GM19455 (cell line): ENCODE data around the gene ZBTB21.

Experiments
- ATAC-seq: cut with Tn5 transposase; IDR thresholded peaks from one replicate; pipeline ENCODE4 v1.9.1; 2021; ENCODE audit not compliant: unreplicated experiment

Gene ZBTB21

GRCh38 chr21:42021371-42022090 lies 11.4 kb upstream of the ZBTB21 start:
- no peak for ATAC-seq

DNA sequence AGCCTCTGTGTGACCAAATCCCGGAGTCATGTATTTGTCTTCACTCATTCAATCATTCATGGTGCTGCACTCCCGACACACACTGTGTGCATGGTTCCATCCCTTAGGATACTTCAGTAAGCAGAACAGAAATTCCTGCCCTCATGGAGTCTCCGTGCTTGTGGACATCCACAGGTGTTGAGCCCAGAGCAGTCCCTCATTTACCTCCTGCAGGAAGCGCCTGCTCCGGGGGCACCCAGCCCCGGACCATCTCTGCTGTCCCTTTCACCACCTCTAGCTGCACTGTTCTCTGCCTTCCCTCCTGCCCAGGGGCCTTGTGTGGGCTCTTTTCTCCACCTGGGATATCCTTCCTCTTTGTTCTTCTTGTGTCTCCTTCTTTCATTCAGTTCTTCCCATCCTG lies 9.5 kb upstream of the ZBTB21 start:
- ATAC-seq, result no peak

DNA sequence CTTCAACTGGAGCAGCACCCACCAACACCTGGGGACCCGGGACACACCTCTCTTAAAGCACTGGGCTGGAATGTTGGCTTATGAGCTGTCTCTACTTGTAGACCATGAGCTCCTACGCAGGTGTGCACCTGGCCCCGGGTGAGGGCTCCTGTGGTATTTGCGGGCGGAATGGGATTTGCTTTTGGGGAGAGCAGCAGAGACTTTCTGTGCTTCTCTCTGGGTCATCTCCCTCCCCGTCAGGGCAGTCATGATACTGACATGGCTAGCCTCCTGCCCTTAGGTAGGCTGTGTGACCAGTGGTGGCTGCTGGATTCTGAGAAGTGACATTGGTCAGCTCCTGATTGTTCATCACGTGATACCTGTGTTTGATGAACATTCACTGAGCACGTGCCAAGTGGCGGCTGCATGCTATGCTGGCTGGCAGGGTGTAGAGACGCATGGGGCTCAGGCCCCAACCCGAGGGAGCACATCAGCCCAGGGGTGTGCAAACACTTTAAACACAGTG lies 9.0 kb upstream of the ZBTB21 start:
- ATAC-seq, result no peak

GRCh38 chr21:42017022-42017421 lies 6.9 kb upstream of the ZBTB21 start:
- no peak for ATAC-seq

DNA sequence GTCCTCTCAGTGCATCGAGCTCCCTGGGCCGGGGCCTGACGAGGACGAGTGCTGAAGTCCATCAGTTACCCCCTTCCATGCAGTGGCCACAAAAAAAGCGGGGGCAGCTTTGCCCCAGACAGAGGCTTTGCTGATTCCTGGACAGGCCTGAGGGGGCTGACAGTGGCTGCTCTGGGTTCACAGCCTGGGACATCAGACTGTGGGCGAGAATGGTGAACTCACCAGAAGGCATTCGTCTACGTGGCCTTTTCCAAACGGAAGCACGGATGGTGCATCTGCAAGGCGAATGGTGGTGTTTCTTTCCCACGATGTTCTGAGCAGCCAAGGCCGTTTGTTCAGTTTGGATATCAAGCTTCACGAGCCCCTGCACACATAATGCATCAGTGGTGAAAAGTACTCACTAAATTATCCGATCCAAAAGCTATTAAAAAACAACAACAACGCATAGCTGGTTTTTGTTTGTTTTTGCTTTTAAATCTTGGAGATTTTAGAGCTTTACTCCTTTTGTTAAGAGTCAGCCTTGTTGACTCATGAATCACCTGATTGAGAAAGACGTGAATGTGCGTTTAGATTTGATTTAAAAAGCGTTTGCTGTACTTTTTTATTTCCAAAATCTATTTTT lies 6.3 kb upstream of the ZBTB21 start:
- no peak for ATAC-seq

- ATAC-seq, result no peak
These were observed 3.8 kb upstream of the ZBTB21 start for GRCh38 chr21:42013931-42014330.

DNA sequence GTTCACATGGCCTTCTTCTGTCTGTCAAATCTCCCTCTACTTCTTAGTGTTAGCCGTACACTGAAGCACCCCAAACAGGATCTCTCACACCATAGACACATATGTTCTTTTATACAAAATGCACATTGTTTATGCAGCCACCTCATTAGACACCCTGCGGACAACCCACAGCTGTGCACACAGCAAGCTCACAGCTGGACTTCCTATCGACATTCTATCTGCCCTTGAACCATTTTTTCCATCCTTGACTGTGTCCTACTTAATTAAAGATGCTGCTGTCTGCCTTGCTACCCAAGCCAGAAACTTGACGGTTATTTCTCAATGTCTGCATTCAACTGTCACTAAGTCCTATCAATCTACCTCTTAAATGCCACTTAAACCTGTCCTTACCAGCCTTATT lies 3.2 kb upstream of the ZBTB21 start:
- no peak for ATAC-seq

DNA sequence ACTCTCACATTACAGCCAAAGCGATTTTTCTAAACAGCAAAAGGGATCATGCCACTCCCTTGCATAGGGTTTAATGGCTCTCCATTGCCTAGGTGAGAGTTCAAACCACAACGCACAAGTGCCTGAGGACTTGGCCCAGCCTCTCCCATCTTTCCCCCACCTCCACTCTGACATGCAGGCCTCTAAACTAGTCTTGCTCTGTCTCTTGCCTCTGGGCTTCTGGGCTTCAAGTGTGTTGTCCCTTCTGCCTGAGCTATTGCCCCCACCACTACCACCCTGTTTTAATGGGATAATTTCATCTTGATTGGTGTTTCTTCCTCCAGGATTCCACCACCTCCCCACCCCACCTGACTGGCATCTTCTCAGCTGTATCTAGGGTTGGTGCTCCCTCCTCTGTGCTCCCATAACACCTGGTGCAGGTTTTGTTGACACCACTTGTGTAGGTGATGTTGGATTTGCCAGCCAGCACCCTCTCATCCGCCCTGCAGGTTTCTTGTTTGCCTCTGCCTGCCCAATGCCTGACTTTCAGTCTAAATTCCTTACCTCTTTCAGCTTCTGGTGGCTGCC lies 2.7 kb upstream of the ZBTB21 start:
- ATAC-seq, result no peak

GRCh38 chr21:42012344-42012743 lies 2.2 kb upstream of the ZBTB21 start:
- no peak for ATAC-seq

DNA sequence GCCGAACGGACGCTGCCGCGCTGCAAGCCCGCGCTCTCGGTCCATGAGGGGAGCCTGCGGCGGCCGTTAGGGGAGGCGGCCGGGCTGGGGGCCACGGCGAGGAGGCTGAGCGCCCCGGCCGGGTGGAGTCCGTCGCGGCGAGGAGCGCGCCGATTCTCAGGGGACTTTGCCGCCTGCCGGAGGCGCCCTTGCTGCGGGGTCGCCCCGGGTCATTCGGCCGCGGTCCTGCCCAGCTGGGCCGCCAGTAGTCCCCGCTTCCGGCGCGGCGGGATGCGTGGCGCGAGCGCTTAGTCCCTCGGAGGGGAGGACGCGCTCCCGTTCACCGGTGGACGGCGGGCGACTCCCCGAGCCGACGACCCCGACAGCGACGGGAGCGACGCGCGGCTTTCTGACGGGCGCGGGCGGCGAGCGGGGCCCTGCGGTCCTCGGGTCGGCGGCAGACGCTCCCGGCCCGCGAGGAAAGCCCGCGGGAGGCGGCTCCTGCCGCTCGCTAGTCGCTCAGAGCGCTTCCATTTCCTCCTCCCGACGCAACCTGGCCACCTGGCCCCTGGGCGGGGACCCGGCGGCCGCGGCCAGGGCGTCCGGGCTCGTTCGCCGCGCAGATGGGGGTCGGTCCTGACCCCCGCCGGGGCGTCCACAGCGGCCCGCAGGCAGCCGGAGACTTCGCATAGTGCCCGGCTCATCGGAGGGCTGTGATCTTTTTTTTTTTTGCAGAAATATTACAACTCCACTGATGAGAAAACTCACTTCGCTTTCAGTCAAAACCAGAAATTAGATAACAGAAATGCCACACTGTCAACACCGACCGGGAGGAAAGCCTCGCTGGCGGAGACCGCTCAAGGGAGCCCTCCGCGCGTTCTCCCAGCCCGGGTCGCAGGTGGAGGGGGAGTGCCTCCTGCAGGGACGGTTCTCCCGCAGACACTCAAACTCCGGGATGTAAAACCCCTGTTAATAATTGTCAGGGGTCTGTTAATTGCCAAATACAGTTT lies 641 bp upstream of the ZBTB21 start:
- peak; percentile 18 for ATAC-seq

GRCh38 chr21:42009018-42009830 lies 936 bp downstream of the ZBTB21 start:
- ATAC-seq, result peak; percentile 16

- no peak for ATAC-seq
These were observed 2.7 kb downstream of the ZBTB21 start for GRCh38 chr21:42007356-42007940.

DNA sequence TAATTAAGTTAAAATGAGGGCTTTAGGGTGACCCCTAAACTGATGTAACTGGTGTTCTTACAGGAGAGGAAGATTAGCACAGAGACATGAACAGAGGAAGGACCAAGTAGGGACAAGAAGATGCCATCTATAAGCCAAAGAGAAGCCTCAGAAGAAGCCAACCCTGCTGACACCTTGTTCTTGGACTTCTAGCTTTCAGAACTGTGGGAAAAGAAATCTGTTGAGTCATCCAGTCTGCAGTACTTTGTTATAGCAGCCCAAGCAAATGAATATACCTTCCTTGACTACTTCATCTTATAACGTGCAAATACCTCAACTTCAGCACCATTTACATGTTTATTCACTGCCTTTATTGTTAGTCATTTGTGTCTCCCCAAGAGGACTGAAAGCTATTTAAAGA lies 3.4 kb downstream of the ZBTB21 start:
- ATAC-seq, result no peak

DNA sequence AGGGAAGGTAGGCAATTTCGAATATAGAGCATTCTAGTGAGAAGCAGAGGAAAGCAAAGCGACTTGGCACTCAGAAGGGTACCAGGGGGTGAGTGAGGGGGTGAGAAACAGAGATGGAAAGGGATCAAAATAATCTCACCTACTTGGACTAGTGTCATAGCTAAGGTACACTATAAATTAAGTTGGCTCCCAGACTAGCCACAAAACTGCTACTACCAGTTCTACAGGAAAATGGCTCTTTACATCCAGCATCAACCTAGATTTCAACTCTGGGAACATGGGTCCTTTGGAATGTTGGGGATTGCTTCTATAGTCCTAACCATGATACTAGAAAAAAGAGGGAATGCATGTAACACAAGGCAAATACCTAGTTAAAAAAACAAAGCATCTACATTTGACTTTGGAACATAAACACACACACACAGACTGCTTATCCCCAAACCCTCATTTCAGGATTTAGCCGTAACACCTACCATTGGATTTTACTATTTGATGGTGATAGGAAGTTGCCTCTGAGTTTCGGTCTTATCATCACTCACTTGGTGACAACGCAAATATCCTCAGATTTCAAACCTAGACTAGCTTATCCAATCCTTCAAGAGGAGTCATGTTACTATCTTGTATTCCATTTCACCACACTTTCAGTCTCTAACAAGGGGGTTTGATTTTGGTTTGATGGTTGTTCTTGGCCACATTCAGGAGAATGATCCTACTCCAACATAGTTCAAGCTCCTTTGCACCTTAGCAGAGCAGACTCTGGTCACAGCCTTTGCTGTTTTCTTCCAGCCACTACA lies 5.6 kb downstream of the ZBTB21 start:
- ATAC-seq, result no peak

DNA sequence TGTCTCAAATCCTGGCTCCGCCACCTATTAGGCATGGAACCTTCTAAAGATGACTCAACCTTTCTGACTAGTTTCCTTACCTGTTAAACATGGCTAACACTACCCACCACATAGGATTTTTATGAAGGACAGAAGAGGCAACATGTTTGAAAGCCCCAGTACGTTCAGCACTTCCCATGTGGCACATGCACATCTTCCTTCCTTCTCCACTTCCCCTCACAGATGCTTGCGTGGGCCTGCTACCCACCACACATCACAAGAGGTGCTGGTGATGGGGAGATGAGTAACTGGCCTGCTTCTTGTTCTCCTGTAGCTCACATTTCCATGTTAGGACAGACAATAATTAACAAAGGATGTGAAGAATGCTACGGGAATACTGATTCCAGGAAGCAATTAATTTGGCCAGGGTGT lies 7.1 kb downstream of the ZBTB21 start:
- ATAC-seq, result no peak

GRCh38 chr21:42002421-42002958 lies 7.7 kb downstream of the ZBTB21 start:
- peak; percentile 68 for ATAC-seq

DNA sequence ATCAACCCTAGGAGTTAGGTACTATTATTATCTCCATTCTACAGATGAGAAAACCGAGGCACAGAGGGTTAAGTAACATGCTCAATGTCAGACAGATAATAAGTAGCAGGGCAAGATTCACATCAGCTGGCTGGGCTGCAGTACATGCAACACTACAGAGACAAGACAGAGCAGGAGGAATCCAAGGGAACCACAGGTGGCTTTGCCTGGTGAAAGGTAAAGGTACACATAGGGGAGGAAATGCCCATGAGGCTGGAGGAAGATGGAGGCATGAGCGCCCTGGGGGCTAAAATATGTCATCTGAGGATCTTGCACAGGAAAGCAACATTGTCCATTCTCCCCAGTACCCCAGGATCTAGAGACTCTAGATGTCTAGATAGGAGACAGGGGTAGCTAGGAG lies 8.4 kb downstream of the ZBTB21 start:
- ATAC-seq, result no peak

DNA sequence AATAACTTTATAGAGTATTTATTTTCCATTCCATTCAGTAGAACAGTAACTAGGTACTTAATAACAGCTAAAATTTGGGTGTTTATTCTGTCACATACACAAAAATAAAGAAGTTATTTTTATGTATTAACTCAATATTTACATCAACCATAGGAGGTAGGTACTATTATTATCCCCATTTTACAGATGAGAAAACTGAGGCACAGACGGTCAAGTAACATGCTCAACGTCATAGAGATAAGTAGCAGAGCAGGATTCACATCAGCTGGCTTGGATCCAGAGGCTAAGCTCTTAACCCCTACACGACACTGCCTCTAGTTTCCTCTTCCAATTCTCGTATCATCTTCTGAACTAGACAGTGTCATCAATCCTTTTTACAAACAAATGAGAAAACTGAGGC lies 9.3 kb downstream of the ZBTB21 start:
- no peak for ATAC-seq

DNA sequence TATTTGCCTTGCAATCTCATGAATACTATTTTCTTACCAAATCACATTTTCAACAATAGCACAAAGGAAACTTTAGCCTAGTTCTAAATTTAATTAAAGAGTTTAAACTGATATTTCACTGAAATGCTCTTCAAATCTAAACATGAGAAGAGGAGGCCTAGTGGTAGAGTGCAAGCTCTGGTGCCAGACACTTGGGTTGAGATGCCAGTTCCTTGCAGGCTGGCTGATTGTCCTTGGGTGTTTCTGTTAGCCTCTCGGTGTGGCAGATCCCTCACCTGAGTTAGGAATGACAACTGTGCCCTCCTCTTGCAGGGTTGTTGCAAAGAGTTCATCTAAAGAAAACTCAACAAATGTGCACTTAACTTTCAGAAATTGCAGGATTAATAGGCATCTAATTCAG lies 12.5 kb downstream of the ZBTB21 start:
- no peak for ATAC-seq
